Prostate gland (tissue), 2 donors: ENCODE measurements around the gene CSNK1A1. TPM values are rescaled to one million over a fixed set of nuclear protein-coding genes. Genes with fewer than 3 reads are reported as not detected.
A peak's percentile ranks its signal among the peaks of the same experiment; 100 is the strongest.

Experiments used
- DNase-seq: peaks from one replicate; pipeline ENCODE4 v3.0.0-alpha.2; 2019; ENCODE audit warnings: low spot score
- H3K27ac ChIP-seq, 2 donors: fragments of 200-600 bp; sonication (generic); 2 replicates each; pipeline ENCODE4 v1.5.1; 2017 to 2019
- H3K27me3 ChIP-seq: fragments of 200-600 bp; sonication (generic); replicated peaks from 2 replicates; pipeline ENCODE4 v1.5.1; 2019; ENCODE audit not compliant: insufficient read depth
- H3K36me3 ChIP-seq, 2 donors: fragments of 200-600 bp; sonication (generic); 1 replicate in 1 of 2; 2 replicates in 1 of 2; pipeline versions ENCODE4 v1.5.1 to v1.8.1; 2017 to 2019
- H3K4me1 ChIP-seq: fragments of 200-600 bp; sonication (generic); replicated peaks from 2 replicates; pipeline ENCODE4 v1.5.1; 2019
- H3K4me3 ChIP-seq, 2 donors: fragments of 200-600 bp; sonication (generic); 2 replicates each; pipeline ENCODE4 v1.5.1; 2017 to 2019
- H3K9me3 ChIP-seq: fragments of 200-600 bp; sonication (generic); 2 replicates; pipeline ENCODE4 v1.5.1; 2017
- POLR2A ChIP-seq: fragments of 450-650 bp; IDR thresholded peaks from one replicate; pipeline ENCODE4 v1.6.1; 2016; ENCODE audit warnings: antibody characterized with exemption, mild to moderate bottlenecking
- POLR2AphosphoS5 ChIP-seq: sonication (generic); formaldehyde crosslinking; IDR thresholded peaks from one replicate; pipeline ENCODE4 v1.6.1; 2017; ENCODE audit warnings: antibody characterized with exemption
- WGBS: methylation state at CpG from one replicate; pipeline ENCODE4 v1.1.5; 2018; 5-methylcytosine and 5-hydroxymethylcytosine counted together
- intact Hi-C: fragments of 100-400 bp; cut with DNase I; formaldehyde crosslinking; loops from one replicate; pipeline ENCODE4 v1.14.2; 2022
- total RNA-seq, 2 donors: library from RNA; depleted of rRNA; stranded (reverse); fragments of >200 nt; gene quantifications; one replicate each; pipeline ENCODE4 v1.1.0, GENCODE V29; 2016
- TF ChIP-seq, protein P1 (sequence below), 4 experiments: fragments of 200-600 bp in 2 of 4; fragments of 450-650 bp in 2 of 4; sonication (generic) in 2 of 4; IDR thresholded peaks; 1 replicate in 3 of 4; 2 replicates in 1 of 4; pipeline ENCODE4 v1.5.1; 2016 to 2019; ENCODE audit warnings: antibody characterized with exemption in 4 of 4, mild to moderate bottlenecking in 2 of 4, moderate library complexity in 2 of 4

CSNK1A1 gene
- total RNA-seq, 2 donors from 2014 or later = 219 to 269 TPM

DNA sequence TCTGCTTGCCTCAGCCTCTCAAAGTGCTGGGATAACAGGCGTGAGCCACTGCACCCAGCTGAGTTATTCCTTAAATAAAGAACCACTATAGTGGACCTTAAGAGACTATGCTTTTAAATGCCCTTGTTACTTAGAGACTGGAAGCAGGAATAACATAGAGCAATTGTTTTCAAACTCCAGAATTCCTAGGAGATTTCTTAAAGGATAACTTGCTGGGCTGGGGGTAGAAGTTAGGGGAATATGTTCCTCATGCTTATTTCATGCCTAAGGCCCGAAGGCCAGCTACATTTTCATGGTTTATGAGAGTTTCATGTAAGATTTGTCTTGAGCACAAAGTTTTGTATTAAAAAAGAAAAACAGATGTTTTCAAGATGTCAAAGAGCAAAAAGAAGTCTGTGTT lies 48.2 kb downstream of the CSNK1A1 start:
- no peak for DNase-seq
- intact Hi-C loops = no loop called here
- WGBS = 80% methylated on average over 2 of the region's 2 CpGs
- H3K27ac ChIP-seq = peak overlapping the region in 1 of 2 donors; percentile 1
- no peak for TF ChIP-seq POLR2A
- no peak for TF ChIP-seq POLR2AphosphoS5
- TF ChIP-seq, protein P1, sequence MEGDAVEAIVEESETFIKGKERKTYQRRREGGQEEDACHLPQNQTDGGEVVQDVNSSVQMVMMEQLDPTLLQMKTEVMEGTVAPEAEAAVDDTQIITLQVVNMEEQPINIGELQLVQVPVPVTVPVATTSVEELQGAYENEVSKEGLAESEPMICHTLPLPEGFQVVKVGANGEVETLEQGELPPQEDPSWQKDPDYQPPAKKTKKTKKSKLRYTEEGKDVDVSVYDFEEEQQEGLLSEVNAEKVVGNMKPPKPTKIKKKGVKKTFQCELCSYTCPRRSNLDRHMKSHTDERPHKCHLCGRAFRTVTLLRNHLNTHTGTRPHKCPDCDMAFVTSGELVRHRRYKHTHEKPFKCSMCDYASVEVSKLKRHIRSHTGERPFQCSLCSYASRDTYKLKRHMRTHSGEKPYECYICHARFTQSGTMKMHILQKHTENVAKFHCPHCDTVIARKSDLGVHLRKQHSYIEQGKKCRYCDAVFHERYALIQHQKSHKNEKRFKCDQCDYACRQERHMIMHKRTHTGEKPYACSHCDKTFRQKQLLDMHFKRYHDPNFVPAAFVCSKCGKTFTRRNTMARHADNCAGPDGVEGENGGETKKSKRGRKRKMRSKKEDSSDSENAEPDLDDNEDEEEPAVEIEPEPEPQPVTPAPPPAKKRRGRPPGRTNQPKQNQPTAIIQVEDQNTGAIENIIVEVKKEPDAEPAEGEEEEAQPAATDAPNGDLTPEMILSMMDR (IDR thresholded peaks at IDR 0.05) = no peak
- no peaks in the 10 kb centered on the region for H3K4me1 ChIP-seq
- no peaks in the 10 kb centered on the region for H3K9me3 ChIP-seq
- H3K36me3 ChIP-seq = peaks cover 8 to 18% of the 10 kb centered on the region in 2 donors
- H3K4me3 ChIP-seq = no peak overlapping the region
- H3K27me3 ChIP-seq = no peaks in the 10 kb centered on the region

- no peak for TF ChIP-seq POLR2A
- no peak for TF ChIP-seq POLR2AphosphoS5
- TF ChIP-seq, protein P1 (IDR thresholded peaks at IDR 0.05) = no peak
- no peaks in the 10 kb centered on the region for H3K27me3 ChIP-seq
- no peaks in the 10 kb centered on the region for H3K9me3 ChIP-seq
- H3K27ac ChIP-seq = peak overlapping the region in 1 of 2 donors; percentile 1
- intact Hi-C loops = no loop called here
- 83% methylated on average over 5 of the region's 5 CpGs for WGBS
- H3K4me1 ChIP-seq = peaks cover 5% of the 10 kb centered on the region
- peaks cover 8 to 12% of the 10 kb centered on the region in 2 donors for H3K36me3 ChIP-seq
- no peak for DNase-seq
- no peak overlapping the region for H3K4me3 ChIP-seq
Observed at GRCh38 chr5:149500922-149501582, 50.2 kb downstream of the CSNK1A1 start.

GRCh38 chr5:149498724-149499336 lies 52.4 kb downstream of the CSNK1A1 start:
- Histone ChIP-seq H3K36me3 (peaks cover 5 to 8% of the 10 kb centered on the region in 2 donors), H3K27me3 (no peaks in the 10 kb centered on the region), H3K4me3 (no peak overlapping the region), H3K9me3 (no peaks in the 10 kb centered on the region), H3K4me1 (peaks cover 9% of the 10 kb centered on the region), H3K27ac (peak overlapping the region in 1 of 2 donors; percentile 50)
- no peak for DNase-seq
- 96% methylated on average over 1 of the region's 1 CpG for WGBS
- no peak for TF ChIP-seq POLR2A
- TF ChIP-seq, protein P1 (IDR thresholded peaks at IDR 0.05) = no peak
- no peak for TF ChIP-seq POLR2AphosphoS5
- intact Hi-C loops = loop anchor here (5.0 kb wide), 1 partner anchor 43 kb away; no protein-coding TSS in a partner anchor

- 37% methylated on average over 3 of the region's 3 CpGs for WGBS
- Histone ChIP-seq H3K9me3 (no peaks in the 10 kb centered on the region), H3K27ac (peak overlapping the region; percentile 6 to 50), H3K4me3 (no peak overlapping the region), H3K36me3 (peaks cover 5 to 8% of the 10 kb centered on the region in 2 donors), H3K27me3 (no peaks in the 10 kb centered on the region), H3K4me1 (peaks cover 9% of the 10 kb centered on the region)
- intact Hi-C loops = loop anchor here (5.0 kb wide), 1 partner anchor 45 kb away; no protein-coding TSS in a partner anchor
- no peak for DNase-seq
- TF ChIP-seq POLR2A = no peak
- TF ChIP-seq POLR2AphosphoS5 = no peak
Observed at GRCh38 chr5:149497357-149497756, 53.9 kb downstream of the CSNK1A1 start.

GRCh38 chr5:149496917-149497316 lies 54.3 kb downstream of the CSNK1A1 start:
- intact Hi-C loops = loop anchor here (5.0 kb wide), 1 partner anchor 45 kb away; no protein-coding TSS in a partner anchor

More at GRCh38 chr5:149496917-149497316, 54.3 kb downstream of the CSNK1A1 start:
- no peak for DNase-seq
- Histone ChIP-seq H3K27me3 (no peaks in the 10 kb centered on the region), H3K36me3 (peaks cover 5 to 8% of the 10 kb centered on the region in 2 donors), H3K4me3 (no peak overlapping the region), H3K9me3 (no peaks in the 10 kb centered on the region), H3K27ac (peak overlapping the region; percentile 6 to 50), H3K4me1 (peaks cover 9% of the 10 kb centered on the region)
- TF ChIP-seq, protein P1 (IDR thresholded peaks at IDR 0.05) = no peak
- TF ChIP-seq POLR2A = no peak
- TF ChIP-seq POLR2AphosphoS5 = no peak
- WGBS = 54% methylated on average over 2 of the region's 2 CpGs
